B cell (primary cell): Measurements from ENCODE around the gene SULT1B1. TPM values are rescaled to one million over a fixed set of nuclear protein-coding genes. Genes with fewer than 3 reads are reported as not detected.

ENCODE experiments used
- ATAC-seq: fragments of 200-7000 bp; cut with Tn5 transposase; one replicate; pipeline ENCODE4 v1.10.0; 2021; ENCODE audit warnings: low read depth, mild to moderate bottlenecking, moderate number of reproducible peaks, moderate library complexity
- CTCF ChIA-PET: fragments of 350-600 bp; sonication (Branson Sonifier 250); formaldehyde crosslinking; loops from one replicate; lab custom pipeline; 2021; ENCODE audit warnings: antibody characterized with exemption, inconsistent platforms; lab: Charles Lee
- POLR2A ChIA-PET: fragments of 350-600 bp; sonication (Branson Sonifier 250); formaldehyde crosslinking; loops from one replicate; lab custom pipeline; 2021; ENCODE audit warnings: antibody characterized with exemption; lab: Charles Lee
- DNase-seq: peaks from one replicate; pipeline ENCODE4 v3.0.0; 2013
- H2AFZ ChIP-seq: 2 replicates; pipeline ENCODE4 v1.6.1; 2012; ENCODE audit warnings: mild to moderate bottlenecking, low read depth, low read length; ENCODE audit not compliant: insufficient read depth, poor library complexity, severe bottlenecking
- H3K27ac ChIP-seq, 2 donors: 1 replicate in 1 of 2; 2 replicates in 1 of 2; pipeline ENCODE4 v1.5.1; 2012 to 2013; ENCODE audit warnings: low read length in 2 of 2, mild to moderate bottlenecking in 2 of 2, moderate library complexity in 1 of 2
- H3K27me3 ChIP-seq, 4 experiments: fragments of 200-600 bp in 1 of 4; sonication (generic) in 1 of 4; replicated peaks in 1 of 4; 1 replicate in 2 of 4; 2 replicates in 2 of 4; pipeline versions ENCODE4 v1.6.1 to v1.7.0; 2013 to 2016; ENCODE audit warnings: low read length in 3 of 4, mild to moderate bottlenecking in 2 of 4, mixed read lengths in 1 of 4, moderate library complexity in 1 of 4; ENCODE audit not compliant: insufficient read depth in 4 of 4, control insufficient read depth in 3 of 4; ENCODE audit errors: control extremely low read depth in 1 of 4
- H3K36me3 ChIP-seq, 2 experiments: replicated peaks in 1 of 2; 1 replicate in 1 of 2; 2 replicates in 1 of 2; pipeline versions ENCODE4 v1.6.1 to v1.7.1; 2013; ENCODE audit warnings: low read length in 1 of 2; ENCODE audit not compliant: insufficient read depth in 2 of 2, control insufficient read depth in 1 of 2; ENCODE audit errors: control extremely low read depth in 1 of 2, extremely low read depth in 1 of 2
- H3K4me1 ChIP-seq, 2 donors: fragments of 200-600 bp in 1 of 2; sonication (generic) in 1 of 2; 1 replicate in 1 of 2; 2 replicates in 1 of 2; pipeline versions ENCODE4 v1.5.1 to v1.6.1; 2013 to 2017; ENCODE audit warnings: low read length in 2 of 2; ENCODE audit not compliant: control insufficient read depth in 2 of 2, insufficient read depth in 2 of 2
- H3K4me2 ChIP-seq: replicated peaks from 2 replicates; pipeline ENCODE3; 2012; ENCODE audit warnings: mild to moderate bottlenecking, low read depth, low read length; ENCODE audit not compliant: poor library complexity, severe bottlenecking
- H3K4me3 ChIP-seq, 5 experiments: fragments of 200-600 bp in 1 of 5; sonication (generic) in 1 of 5; 1 replicate in 3 of 5; 2 replicates in 2 of 5; pipeline versions ENCODE4 v1.5.1 to v1.7.0; 2011 to 2016; ENCODE audit warnings: low read length in 4 of 5, mild to moderate bottlenecking in 4 of 5, low read depth in 2 of 5, control low read depth in 1 of 5, moderate library complexity in 1 of 5; ENCODE audit not compliant: insufficient read depth in 1 of 5; ENCODE audit errors: control extremely low read depth in 1 of 5, extremely low read depth in 1 of 5
- H3K79me2 ChIP-seq: fragments of 200-600 bp; sonication (generic); one replicate; pipeline ENCODE4 v1.6.0; 2016; ENCODE audit warnings: low read length; ENCODE audit not compliant: control insufficient read depth, insufficient read depth
- H3K9ac ChIP-seq: fragments of 200-600 bp; sonication (generic); 2 replicates; pipeline ENCODE4 v1.6.1; 2017; ENCODE audit warnings: mild to moderate bottlenecking, low read length, moderate library complexity
- H3K9me3 ChIP-seq, 3 donors: one replicate each; pipeline versions ENCODE4 v1.6.1 to v1.7.1; 2013; ENCODE audit warnings: low read length in 2 of 3; ENCODE audit not compliant: control insufficient read depth in 2 of 3, insufficient read depth in 1 of 3; ENCODE audit errors: control extremely low read depth in 1 of 3
- H4K20me1 ChIP-seq: 2 replicates; pipeline ENCODE4 v1.6.0; 2012; ENCODE audit warnings: mild to moderate bottlenecking, low read length; ENCODE audit not compliant: insufficient read depth, control insufficient read depth, poor library complexity, severe bottlenecking
- H3K27ac Mint-ChIP-seq: one replicate; pipeline ENCODE4 v1.8.0; 2021; ENCODE audit warnings: mixed read lengths
- H3K27me3 Mint-ChIP-seq: one replicate; pipeline ENCODE4 v1.8.0; 2021; ENCODE audit warnings: mixed read lengths
- H3K4me1 Mint-ChIP-seq: one replicate; pipeline ENCODE4 v1.8.0; 2021; ENCODE audit warnings: mixed read lengths
- H3K4me3 Mint-ChIP-seq: one replicate; pipeline ENCODE4 v1.8.0; 2021; ENCODE audit warnings: mixed read lengths
- H3K9me3 Mint-ChIP-seq: one replicate; pipeline ENCODE4 v1.8.0; 2022; ENCODE audit warnings: mixed read lengths; ENCODE audit not compliant: insufficient read depth
- CTCF ChIP-seq: fragments of 200-600 bp; IDR thresholded peaks from one replicate; pipeline ENCODE4 v1.8.0; 2022; ENCODE audit warnings: antibody characterized with exemption, mild to moderate bottlenecking
- EZH2 ChIP-seq: IDR thresholded peaks from 2 replicates; pipeline ENCODE4 v1.6.1; 2012; ENCODE audit warnings: borderline replicate concordance, low read depth, mild to moderate bottlenecking, moderate library complexity, low read length; ENCODE audit not compliant: insufficient read depth, poor library complexity, severe bottlenecking
- WGBS: methylation state at CpG from one replicate; pipeline ENCODE4 v1.1.5; 2013; ENCODE audit warnings: missing lambda C conversion rate; ENCODE audit not compliant: insufficient coverage; 5-methylcytosine and 5-hydroxymethylcytosine counted together
- intact Hi-C: fragments of 100-400 bp; cut with micrococcal nuclease; formaldehyde crosslinking; loops from one replicate; pipeline ENCODE4 v1.10.0; 2022
- polyA plus RNA-seq: library from polyadenylated mRNA; depleted of rRNA; stranded (reverse); fragments of >200 nt; gene quantifications from 2 replicates; pipeline ENCODE4 v1.2.3, GENCODE V29; 2012
- total RNA-seq, 2 donors: library from RNA; stranded (reverse); fragments of 120-200 nt in 1 of 2; gene quantifications; 1 replicate in 1 of 2; 2 replicates in 1 of 2; pipeline versions ENCODE4 v1.2.3 to v1.2.4, GENCODE V29; 2013 to 2022

The SULT1B1 gene
- total and polyA plus RNA-seq, 2 donors (not counting 1 experiment from before 2014, with no cell fraction given): 0.01 to 0.12 TPM

GRCh38 chr4:69710580-69710979, 49.8 kb downstream of the SULT1B1 start:
- Mint-ChIP-seq H3K4me3 (no peak overlapping the region), H3K9me3 (peaks cover 3% of the 10 kb centered on the region), H3K27ac (no peak overlapping the region), H3K4me1 (no peaks in the 10 kb centered on the region), H3K27me3 (peaks cover 2% of the 10 kb centered on the region)
- no peaks in the 10 kb centered on the region for H3K27me3 ChIP-seq
- POLR2A ChIA-PET: no interaction called here
- no peak overlapping the region for H3K4me2 ChIP-seq
- H3K9me3 ChIP-seq: peaks cover 0 to 1% (median 0%) of the 10 kb centered on the region in 3 donors
- no peak overlapping the region for H3K27ac ChIP-seq
- no peaks in the 10 kb centered on the region for H3K4me1 ChIP-seq
- H3K4me3 ChIP-seq: no peak overlapping the region
- intact Hi-C loops: no loop called here
- TF ChIP-seq EZH2 (no peak), CTCF (no peak)
- H3K9ac ChIP-seq: no peak overlapping the region
- H3K79me2 ChIP-seq: no peaks in the 10 kb centered on the region
- ATAC-seq (no peak), DNase-seq (no peak)
- no peak overlapping the region for H2AFZ ChIP-seq
- CTCF ChIA-PET: no interaction called here
- H4K20me1 ChIP-seq: no peaks in the 10 kb centered on the region
- WGBS: 65% methylated on average over 2 of the region's 2 CpGs
- H3K36me3 ChIP-seq: no peaks in the 10 kb centered on the region

DNA sequence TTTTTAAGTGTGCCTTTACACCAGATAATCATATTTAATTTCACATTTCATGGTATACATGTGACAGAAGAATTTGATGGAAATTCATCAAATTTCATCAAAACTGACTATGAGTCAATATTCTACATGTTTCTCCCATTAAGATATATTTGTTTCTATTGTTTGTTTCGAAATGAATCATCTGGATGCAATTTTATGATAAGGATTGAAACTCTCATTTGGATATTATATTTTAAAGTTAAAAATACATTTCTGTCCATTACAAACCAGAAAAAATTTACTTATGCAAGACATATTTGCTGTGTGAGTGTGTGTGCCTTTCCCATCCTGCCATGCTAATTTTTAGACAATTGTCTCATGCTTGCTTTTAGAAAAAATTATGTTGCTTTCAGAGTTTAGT, 52.2 kb downstream of the SULT1B1 start:
- DNase-seq (no peak), ATAC-seq (no peak)
- ChIA-PET CTCF (no interaction called here), POLR2A (no interaction called here)
- H3K27me3 Mint-ChIP-seq: no peaks in the 10 kb centered on the region
- no peak overlapping the region for H3K4me3 Mint-ChIP-seq
- Histone ChIP-seq H3K36me3 (no peaks in the 10 kb centered on the region), H3K9ac (no peak overlapping the region), H3K4me2 (no peak overlapping the region), H3K27me3 (no peaks in the 10 kb centered on the region), H3K4me3 (no peak overlapping the region), H4K20me1 (no peaks in the 10 kb centered on the region), H3K79me2 (no peaks in the 10 kb centered on the region), H3K27ac (no peak overlapping the region), H3K9me3 (no peaks in the 10 kb centered on the region), H2AFZ (no peak overlapping the region), H3K4me1 (no peaks in the 10 kb centered on the region)
- H3K4me1 Mint-ChIP-seq: no peaks in the 10 kb centered on the region
- intact Hi-C loops: no loop called here
- WGBS: no CpG with 5 or more reads among the region's 1 CpG
- H3K27ac Mint-ChIP-seq: no peak overlapping the region
- no peak for TF ChIP-seq CTCF
- TF ChIP-seq EZH2: no peak
- peaks cover 3% of the 10 kb centered on the region for H3K9me3 Mint-ChIP-seq
